Bronchial epithelial cell (primary cell): ENCODE measurements around the gene PHACTR3. TPM values are rescaled to one million over a fixed set of nuclear protein-coding genes. Genes with fewer than 3 reads are reported as not detected.

ENCODE experiments used
- DNase-seq: peaks from one replicate; pipeline ENCODE4 v3.0.0-alpha.2; 2010; ENCODE audit warnings: low read depth
- FAIRE-seq: peaks from 2 replicates; lab custom pipeline; 2011; peaks lifted over from hg19 to GRCh38; lab: Jason Lieb, UNC
- H3K27me3 ChIP-seq: 2 replicates; pipeline ENCODE4 v1.5.1; 2011; ENCODE audit warnings: low read length; ENCODE audit not compliant: control insufficient read depth, insufficient read depth
- H3K36me3 ChIP-seq: 2 replicates; pipeline ENCODE4 v1.5.1; 2011; ENCODE audit warnings: low read length; ENCODE audit not compliant: control insufficient read depth, insufficient read depth
- H3K4me3 ChIP-seq: 2 replicates; pipeline ENCODE4 v1.5.1; 2011; ENCODE audit warnings: mild to moderate bottlenecking, low read depth, low read length, control low read depth
- total RNA-seq: library from RNA; depleted of rRNA; stranded (reverse); fragments of >200 nt; gene quantifications from 2 replicates; pipeline ENCODE4 v1.2.1, GENCODE V29; 2014
- TF ChIP-seq, protein P1 (sequence below): IDR thresholded peaks from 2 replicates; pipeline ENCODE4 v1.5.1; 2011; ENCODE audit warnings: mild to moderate bottlenecking, moderate library complexity, low read length, control low read depth, inconsistent platforms; ENCODE audit not compliant: insufficient read depth, severe bottlenecking

Gene PHACTR3
- total RNA-seq, 1 donor from 2014 or later: 15.0 TPM

GRCh38 chr20:59735486-59735885 is 131.1 kb downstream of the PHACTR3 start:
- Histone ChIP-seq H3K4me3 (no peak overlapping the region), H3K36me3 (no peaks in the 10 kb centered on the region), H3K27me3 (no peaks in the 10 kb centered on the region)
- TF ChIP-seq, protein P1, sequence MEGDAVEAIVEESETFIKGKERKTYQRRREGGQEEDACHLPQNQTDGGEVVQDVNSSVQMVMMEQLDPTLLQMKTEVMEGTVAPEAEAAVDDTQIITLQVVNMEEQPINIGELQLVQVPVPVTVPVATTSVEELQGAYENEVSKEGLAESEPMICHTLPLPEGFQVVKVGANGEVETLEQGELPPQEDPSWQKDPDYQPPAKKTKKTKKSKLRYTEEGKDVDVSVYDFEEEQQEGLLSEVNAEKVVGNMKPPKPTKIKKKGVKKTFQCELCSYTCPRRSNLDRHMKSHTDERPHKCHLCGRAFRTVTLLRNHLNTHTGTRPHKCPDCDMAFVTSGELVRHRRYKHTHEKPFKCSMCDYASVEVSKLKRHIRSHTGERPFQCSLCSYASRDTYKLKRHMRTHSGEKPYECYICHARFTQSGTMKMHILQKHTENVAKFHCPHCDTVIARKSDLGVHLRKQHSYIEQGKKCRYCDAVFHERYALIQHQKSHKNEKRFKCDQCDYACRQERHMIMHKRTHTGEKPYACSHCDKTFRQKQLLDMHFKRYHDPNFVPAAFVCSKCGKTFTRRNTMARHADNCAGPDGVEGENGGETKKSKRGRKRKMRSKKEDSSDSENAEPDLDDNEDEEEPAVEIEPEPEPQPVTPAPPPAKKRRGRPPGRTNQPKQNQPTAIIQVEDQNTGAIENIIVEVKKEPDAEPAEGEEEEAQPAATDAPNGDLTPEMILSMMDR: no peak
- DNase-seq: no peak
- no peak for FAIRE-seq

DNA sequence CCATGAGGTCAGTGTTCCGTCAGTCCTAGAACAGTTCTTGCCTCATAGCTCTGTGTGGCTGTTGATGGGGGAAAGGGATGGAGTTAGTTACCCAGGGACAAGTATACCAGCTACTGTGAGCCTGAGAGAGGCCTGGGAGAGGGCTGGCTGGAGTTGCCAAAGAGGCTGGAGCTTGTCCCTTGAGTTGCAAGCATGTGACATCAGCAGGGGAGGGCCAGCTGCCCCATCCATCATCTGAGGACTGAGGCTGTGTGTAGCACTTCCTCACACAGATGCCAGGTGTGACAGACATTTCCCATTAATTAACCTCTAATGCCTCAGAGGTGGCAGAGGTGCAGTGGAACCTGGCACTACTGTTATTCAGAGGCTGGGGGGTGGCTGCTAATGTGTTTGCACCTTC is 131.6 kb downstream of the PHACTR3 start:
- no peaks in the 10 kb centered on the region for H3K27me3 ChIP-seq

GRCh38 chr20:59736366-59736765 is 132.0 kb downstream of the PHACTR3 start:
- no peak overlapping the region for H3K4me3 ChIP-seq
- H3K36me3 ChIP-seq: no peaks in the 10 kb centered on the region
- no peak for FAIRE-seq
- H3K27me3 ChIP-seq: no peaks in the 10 kb centered on the region
- DNase-seq: no peak
- TF ChIP-seq, protein P1: no peak

More for the DNA sequence above, 131.6 kb downstream of the PHACTR3 start:
- FAIRE-seq (no peak), DNase-seq (no peak)
- TF ChIP-seq, protein P1: no peak
- Histone ChIP-seq H3K4me3 (no peak overlapping the region), H3K36me3 (no peaks in the 10 kb centered on the region)

DNA sequence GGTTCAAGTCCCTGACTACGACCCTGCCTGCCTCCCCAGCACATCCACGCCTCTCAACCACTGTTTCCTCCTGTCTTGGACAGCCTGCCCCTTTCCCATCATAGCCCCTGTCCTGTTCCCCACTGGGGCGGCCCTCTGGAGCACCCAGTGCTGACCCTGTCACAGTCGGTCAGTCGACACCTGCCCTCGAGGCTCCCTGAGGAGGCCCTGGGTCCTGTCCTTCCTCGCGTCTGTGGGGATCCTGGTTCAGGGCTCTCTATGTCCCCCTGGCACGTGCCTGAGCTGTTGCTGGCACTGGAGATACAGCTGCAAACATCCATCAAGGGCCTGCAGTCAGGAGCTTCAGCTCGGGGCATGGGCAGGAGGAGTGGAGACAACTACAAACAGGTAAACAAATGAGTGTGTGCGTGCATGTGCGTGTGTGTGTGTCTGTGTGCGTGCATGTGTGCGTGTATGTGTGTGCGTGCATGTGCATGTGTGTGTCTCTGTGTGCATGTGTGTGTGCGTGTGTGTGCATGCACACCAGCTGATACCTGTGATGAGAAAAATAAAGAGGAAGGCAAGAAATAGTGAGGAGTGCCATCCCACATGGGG is 132.8 kb downstream of the PHACTR3 start:
- no peaks in the 10 kb centered on the region for H3K36me3 ChIP-seq
- TF ChIP-seq, protein P1: no peak
- H3K27me3 ChIP-seq: no peaks in the 10 kb centered on the region
- FAIRE-seq (peak; percentile 88), DNase-seq (no peak)
- H3K4me3 ChIP-seq: no peak overlapping the region

GRCh38 chr20:59737816-59738215 is 133.5 kb downstream of the PHACTR3 start:
- FAIRE-seq (no peak), DNase-seq (no peak)
- no peaks in the 10 kb centered on the region for H3K36me3 ChIP-seq
- no peak overlapping the region for H3K4me3 ChIP-seq
- H3K27me3 ChIP-seq: no peaks in the 10 kb centered on the region
- TF ChIP-seq, protein P1: no peak

GRCh38 chr20:59738851-59739250 is 134.5 kb downstream of the PHACTR3 start:
- no peaks in the 10 kb centered on the region for H3K27me3 ChIP-seq
- TF ChIP-seq, protein P1: no peak
- FAIRE-seq: no peak
- DNase-seq: no peak
- H3K4me3 ChIP-seq: no peak overlapping the region
- no peaks in the 10 kb centered on the region for H3K36me3 ChIP-seq
